A204.1 (cell line): ENCODE results near the gene NEGR1.

Source experiments
- FAIRE-seq: peaks from 2 replicates; lab custom pipeline; 2012; peaks lifted over from hg19 to GRCh38; lab: Jason Lieb, UNC

NEGR1 gene

GRCh38 chr1:71778940-71779339 is 503.4 kb downstream of the NEGR1 start:
- no peak for FAIRE-seq

- no peak for FAIRE-seq
Observed at GRCh38 chr1:71777094-71777493, 505.2 kb downstream of the NEGR1 start.

DNA sequence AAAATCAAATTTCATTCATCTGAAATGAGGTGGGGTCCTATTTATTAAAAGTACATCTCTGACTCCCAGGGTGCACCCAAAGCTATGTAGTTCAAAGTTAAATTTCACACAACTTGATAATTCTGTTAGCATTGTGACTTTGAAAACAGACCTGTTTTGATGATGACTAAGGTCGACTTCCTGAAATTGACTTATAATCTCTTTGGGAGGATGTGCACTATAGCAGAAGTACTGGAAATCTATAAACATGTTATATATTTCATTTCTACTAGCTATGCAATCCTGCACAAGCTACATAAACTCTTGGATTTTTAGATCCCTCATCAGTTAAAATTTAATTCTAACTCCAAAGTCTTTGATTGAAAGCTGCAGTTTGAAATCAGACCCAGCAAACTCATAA is 507.6 kb downstream of the NEGR1 start:
- FAIRE-seq: no peak

GRCh38 chr1:71770121-71770520 is 512.2 kb downstream of the NEGR1 start:
- no peak for FAIRE-seq

DNA sequence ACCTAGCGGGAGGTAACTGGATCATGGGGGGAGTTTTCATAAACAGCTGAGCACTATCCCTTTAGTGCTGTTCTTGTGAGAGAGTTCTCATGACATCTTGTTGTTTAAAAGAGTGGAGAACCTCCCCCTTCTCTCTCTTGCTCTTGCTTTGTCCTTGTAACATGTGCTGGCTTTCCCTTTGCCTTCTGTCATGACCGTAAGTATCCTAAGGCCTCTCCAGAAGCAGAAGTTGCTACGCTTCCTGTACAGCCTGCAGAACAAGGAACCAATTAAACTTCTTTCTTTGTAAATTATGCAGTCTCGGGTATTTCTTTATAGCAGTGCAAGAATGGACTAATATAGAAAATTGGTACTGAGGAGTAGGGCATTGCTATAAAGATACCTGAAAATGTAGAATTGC is 515.6 kb downstream of the NEGR1 start:
- no peak for FAIRE-seq

- FAIRE-seq: no peak
Observed at GRCh38 chr1:71762514-71763255, 519.7 kb downstream of the NEGR1 start.

- no peak for FAIRE-seq
Observed at GRCh38 chr1:71755441-71755840, 526.9 kb downstream of the NEGR1 start.

DNA sequence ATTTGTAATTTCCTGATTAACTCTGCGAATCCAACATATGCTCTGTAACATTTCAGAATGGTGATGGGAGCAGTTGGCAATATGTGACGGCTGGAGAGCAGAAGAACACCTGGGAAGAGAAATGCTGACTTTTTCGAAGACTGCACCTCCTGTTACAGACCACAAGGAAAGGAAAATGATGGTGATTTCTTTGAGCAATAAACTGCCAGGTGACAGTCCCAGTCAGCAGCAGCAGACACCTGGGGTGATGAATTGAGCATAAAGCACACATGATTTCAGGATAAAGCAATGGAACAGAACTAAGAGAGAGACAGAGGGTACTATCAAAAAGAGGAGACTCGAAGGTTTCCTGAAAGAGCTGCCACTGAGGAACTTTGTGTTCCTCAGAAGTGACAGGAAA is 528.6 kb downstream of the NEGR1 start:
- no peak for FAIRE-seq

DNA sequence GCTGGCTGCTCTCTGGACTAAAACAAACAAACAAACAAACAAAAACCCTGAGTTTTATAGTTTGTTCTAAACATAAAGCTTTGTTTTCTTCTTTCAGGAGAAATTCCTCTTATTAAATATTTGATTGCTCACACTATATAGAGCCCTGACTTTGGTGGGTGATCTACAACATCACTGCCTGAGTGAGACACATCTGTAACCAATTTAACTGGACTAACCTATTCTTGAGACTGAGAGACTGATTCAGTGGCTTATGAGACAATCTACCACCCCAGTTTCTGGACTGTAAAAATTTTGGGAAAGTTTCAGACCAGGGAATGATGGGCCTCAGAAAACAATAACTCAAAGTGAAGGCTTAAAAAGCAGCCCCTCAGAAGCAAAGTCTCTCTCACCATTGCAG is 537.0 kb downstream of the NEGR1 start:
- no peak for FAIRE-seq

- FAIRE-seq: no peak
Observed at GRCh38 chr1:71743862-71744261, 538.5 kb downstream of the NEGR1 start.

- no peak for FAIRE-seq
Observed at GRCh38 chr1:71738910-71739309, 543.4 kb downstream of the NEGR1 start.

GRCh38 chr1:71738256-71738655 is 544.1 kb downstream of the NEGR1 start:
- no peak for FAIRE-seq

DNA sequence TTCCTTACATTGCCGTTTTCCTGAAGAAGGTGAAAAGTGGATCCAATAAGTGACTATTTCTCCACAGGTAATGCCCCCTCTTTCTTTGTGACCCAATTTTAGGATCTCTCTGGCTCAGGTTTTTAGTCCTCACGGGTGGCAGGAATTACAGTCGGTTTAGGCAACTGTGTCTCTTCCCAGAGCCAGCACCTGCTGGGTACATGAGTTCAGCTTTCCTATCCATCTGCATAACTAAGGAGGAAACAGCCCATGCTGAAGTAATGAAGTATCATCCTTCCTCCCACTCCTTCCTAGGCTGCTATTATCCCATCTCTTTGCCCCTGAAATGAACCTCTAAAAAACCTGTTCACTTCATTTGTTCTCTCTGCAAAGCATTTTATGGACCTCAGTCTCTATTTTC is 544.6 kb downstream of the NEGR1 start:
- no peak for FAIRE-seq

DNA sequence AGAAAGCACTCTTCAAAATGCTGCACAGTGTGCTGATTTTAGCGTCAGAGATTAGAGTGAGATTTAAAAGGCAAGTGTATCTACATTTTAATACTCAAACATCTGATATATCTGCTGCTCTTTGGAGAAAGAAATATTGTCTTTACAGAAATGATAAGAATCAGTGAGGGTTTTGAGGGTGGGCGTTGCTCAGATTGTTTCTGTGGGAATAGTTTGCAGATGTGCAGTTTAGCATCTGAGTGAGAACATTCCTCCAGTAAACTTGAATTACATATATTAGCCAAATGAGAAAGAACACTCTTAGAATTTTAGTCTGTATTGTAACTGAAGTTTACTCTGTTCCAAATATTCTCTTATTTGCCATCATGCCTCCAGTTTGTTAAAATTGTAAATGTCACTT is 549.2 kb downstream of the NEGR1 start:
- FAIRE-seq: no peak

- no peak for FAIRE-seq
Observed at GRCh38 chr1:71721532-71721931, 560.8 kb downstream of the NEGR1 start.

DNA sequence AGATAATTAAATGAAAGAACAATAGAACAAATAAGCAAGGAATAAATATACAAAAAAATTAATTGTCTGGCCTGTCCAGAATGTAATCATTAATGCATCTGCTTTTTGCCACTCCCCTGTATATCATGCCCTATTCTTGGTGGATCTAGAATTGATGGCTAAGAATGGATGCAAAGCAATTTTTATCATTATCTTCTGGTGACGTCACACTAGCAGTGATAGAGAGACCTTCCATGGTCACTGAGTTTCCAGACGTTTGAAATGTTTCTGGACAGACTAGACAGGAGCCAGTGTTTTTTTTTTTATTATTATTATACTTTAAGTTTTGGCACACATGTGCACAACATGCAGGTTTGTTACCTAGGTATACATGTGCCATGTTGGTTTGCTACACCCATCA is 563.0 kb downstream of the NEGR1 start:
- no peak for FAIRE-seq

GRCh38 chr1:71717186-71717585 is 565.2 kb downstream of the NEGR1 start:
- FAIRE-seq: no peak

- no peak for FAIRE-seq
Observed at GRCh38 chr1:71711456-71711855, 570.9 kb downstream of the NEGR1 start.

- FAIRE-seq: no peak
Observed at GRCh38 chr1:71706029-71706671, 576.2 kb downstream of the NEGR1 start.

DNA sequence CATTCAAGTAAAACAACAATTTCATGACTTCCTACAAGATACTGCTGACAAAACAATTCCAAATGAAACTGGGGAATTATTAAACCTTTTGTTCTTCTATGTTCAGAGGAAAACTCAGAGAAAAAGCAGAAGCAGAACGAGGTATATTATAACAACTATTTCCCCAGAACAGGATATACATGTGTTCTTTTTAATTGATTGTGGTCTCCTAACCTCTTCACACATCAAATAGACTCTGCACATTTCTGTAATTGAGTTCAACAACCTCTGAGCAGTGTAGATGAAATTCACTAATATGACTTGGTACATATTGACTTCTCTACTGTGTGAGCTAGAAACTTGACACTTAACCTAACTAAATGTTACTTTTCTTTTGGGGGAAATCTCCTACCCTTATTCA is 584.2 kb downstream of the NEGR1 start:
- no peak for FAIRE-seq

DNA sequence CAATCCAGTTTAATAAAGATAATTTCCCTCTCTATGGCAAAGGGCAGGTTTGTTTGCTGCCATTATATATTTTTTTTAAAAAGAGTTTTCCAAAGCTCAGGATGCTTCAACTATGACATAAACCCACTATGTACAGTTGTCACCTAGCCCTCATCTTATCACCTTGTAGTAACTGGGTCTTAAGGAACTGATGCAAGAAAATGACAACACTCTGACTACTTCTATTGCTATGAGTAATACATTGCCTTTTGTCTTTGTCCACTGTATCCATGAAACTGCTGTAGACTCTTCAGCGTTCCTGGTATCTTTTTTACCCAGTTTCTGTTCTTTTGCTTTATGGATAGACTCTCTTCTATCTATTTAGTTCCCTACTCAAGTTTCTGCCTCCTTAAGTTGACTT is 586.5 kb downstream of the NEGR1 start:
- FAIRE-seq: no peak

DNA sequence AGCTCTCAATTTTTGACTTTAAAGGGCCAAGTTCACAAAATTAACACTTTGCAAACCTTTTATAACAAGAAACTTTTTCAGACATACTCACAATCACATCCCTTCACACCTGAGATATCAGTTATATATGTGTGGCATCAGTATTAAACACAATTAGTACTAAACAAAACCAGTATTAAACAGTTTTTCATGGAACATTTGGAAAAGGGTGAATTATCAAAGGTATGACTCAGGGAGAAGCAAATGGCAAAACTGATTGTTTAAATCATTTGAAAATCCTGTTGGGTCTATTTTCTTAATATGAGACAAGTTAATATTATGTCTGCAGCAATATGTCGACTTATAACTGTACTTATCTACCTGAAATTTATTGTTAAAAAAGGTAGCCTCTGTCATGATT is 587.3 kb downstream of the NEGR1 start:
- no peak for FAIRE-seq

GRCh38 chr1:71693581-71693980 is 588.8 kb downstream of the NEGR1 start:
- no peak for FAIRE-seq

DNA sequence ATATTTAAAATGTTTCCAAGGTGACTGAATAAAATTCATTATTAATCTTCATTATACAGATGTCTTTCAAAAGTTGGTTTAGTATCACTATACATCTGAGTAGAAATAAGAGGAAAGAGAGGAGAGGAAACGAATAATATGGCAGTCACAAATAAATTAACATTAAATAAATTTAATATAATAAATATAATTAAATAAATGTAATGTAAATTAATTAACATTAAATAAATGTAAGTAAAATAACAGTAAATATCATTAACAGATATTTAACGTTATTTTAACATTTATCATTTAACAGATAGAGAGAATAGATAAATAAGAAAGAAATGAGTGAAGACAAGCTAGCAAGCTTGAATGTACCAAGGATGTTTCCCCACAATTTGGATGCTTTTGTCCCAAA is 592.7 kb downstream of the NEGR1 start:
- FAIRE-seq: peak; percentile 62
